Lung (tissue), 16 donors: ENCODE results near the gene MIP. TPM values are rescaled to one million over a fixed set of nuclear protein-coding genes. Genes with fewer than 3 reads are reported as not detected.
"Not testable (repeated sequence)": the region's sequence is repeated elsewhere in the genome, so short reads cannot be mapped to it uniquely, and the experiment has no call there.

Experiments
- ATAC-seq: fragments of 200-7000 bp; cut with Tn5 transposase; one replicate; pipeline ENCODE4 v1.9.1; 2020; ENCODE audit warnings: moderate number of reproducible peaks; ENCODE audit not compliant: insufficient read depth, low FRiP score
- DNase-seq, 3 donors: peaks; one replicate each; pipeline ENCODE4 v3.0.0-alpha.2; 2013 to 2017
- H3K27ac ChIP-seq, 2 donors: one replicate each; pipeline ENCODE4 v1.5.1; 2013; ENCODE audit warnings: mild to moderate bottlenecking in 2 of 2, moderate library complexity in 2 of 2, control low read depth in 1 of 2, inconsistent platforms in 1 of 2, low read depth in 1 of 2, low read length in 1 of 2
- H3K27me3 ChIP-seq, 3 donors: one replicate each; pipeline ENCODE4 v1.5.1; 2013; ENCODE audit warnings: low read length in 2 of 3; ENCODE audit not compliant: control insufficient read depth in 3 of 3, insufficient read depth in 3 of 3
- H3K36me3 ChIP-seq, 4 donors: one replicate each; pipeline ENCODE4 v1.5.1; 2013; ENCODE audit warnings: low read length in 4 of 4, mild to moderate bottlenecking in 1 of 4, moderate library complexity in 1 of 4; ENCODE audit not compliant: control insufficient read depth in 4 of 4, insufficient read depth in 4 of 4
- H3K4me1 ChIP-seq, 5 donors: one replicate each; pipeline ENCODE4 v1.5.1; 2013; ENCODE audit warnings: low read length in 5 of 5, mild to moderate bottlenecking in 2 of 5, moderate library complexity in 1 of 5; ENCODE audit not compliant: control insufficient read depth in 5 of 5, insufficient read depth in 5 of 5
- H3K4me3 ChIP-seq: one replicate; pipeline ENCODE4 v1.5.1; 2013; ENCODE audit warnings: mild to moderate bottlenecking, control low read depth, moderate library complexity
- H3K9ac ChIP-seq, 2 donors: one replicate each; pipeline ENCODE4 v1.5.1; 2013; ENCODE audit warnings: low read length in 2 of 2, control low read depth in 1 of 2; ENCODE audit not compliant: insufficient read depth in 1 of 2
- H3K9me3 ChIP-seq, 4 donors: one replicate each; pipeline ENCODE4 v1.5.1; 2013; ENCODE audit warnings: low read length in 3 of 4, mild to moderate bottlenecking in 1 of 4, moderate library complexity in 1 of 4; ENCODE audit not compliant: control insufficient read depth in 4 of 4, insufficient read depth in 3 of 4
- WGBS, 2 donors: extraction: QIAGEN DNeasy Blood & Tissue Kit; methylation state at CpG; one replicate each; pipeline ENCODE4 v1.1.7; 2013; 5-methylcytosine and 5-hydroxymethylcytosine counted together
- long read RNA-seq, 5 donors: transcript quantifications; one replicate each; lab custom pipeline, GENCODE V29; 2026
- polyA plus RNA-seq, 2 donors: library from polyadenylated mRNA; stranded (reverse); fragments of 200-250 nt; gene quantifications; one replicate each; pipeline ENCODE4 v1.2.1, GENCODE V29; 2013
- total RNA-seq, 2 donors: library from RNA; depleted of rRNA in 1 of 2; stranded (reverse); fragments of >200 nt in 1 of 2; gene quantifications; one replicate each; pipeline ENCODE4 v1.2.1, GENCODE V29; 2014 to 2021
- TF ChIP-seq, protein P1 (sequence below): IDR thresholded peaks from 2 replicates; pipeline ENCODE4 v1.5.1; 2012; ENCODE audit warnings: mild to moderate bottlenecking; ENCODE audit errors: control extremely low read depth, extremely low read depth
- donor health status: control.
- donor health status: control.
- donor health status: Bipolar disorder and iron deficiency.
- donor health status: healthy.
- donor health status: DM: yes; HTN: yes; CAD: no.

The MIP gene
- total RNA-seq (not detected), polyA plus RNA-seq (under 1 TPM; 0.06 to 0.08 TPM)
- long read RNA-seq, donor 1, result 0 reads
- long read RNA-seq, donor 2, result 0 reads
- long read RNA-seq, donor 3, result 0 reads
- long read RNA-seq, donor 4, result 0 reads
- long read RNA-seq, donor 5, result 0 reads

DNA sequence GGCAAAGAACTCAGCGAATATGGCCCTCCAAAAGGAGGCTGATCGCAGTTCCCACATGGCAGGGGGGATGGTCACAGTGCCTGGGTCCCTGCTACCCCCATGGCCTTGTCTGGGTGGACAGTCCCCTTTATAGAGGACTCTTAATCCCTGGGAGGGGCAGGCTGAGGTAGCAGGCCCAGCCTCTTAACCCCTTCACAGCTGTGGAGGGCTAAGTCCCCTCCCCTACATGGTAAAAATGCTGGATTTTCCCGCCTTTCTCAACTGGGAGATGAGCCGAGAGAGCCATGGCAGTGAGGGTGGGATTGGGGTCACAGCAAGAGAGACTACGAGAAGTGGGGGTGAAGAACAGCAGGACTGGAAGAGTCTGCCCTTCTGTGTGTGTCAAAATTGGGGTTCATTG, at the start of gene MIP:
TSS of gene MIP (minus strand) at position 101 of the 400 bp plus-strand sequence. CDS start at position 57, 44 bp downstream.
- no peaks in the 10 kb centered on the region for H3K9me3 ChIP-seq
- TF ChIP-seq, protein P1, sequence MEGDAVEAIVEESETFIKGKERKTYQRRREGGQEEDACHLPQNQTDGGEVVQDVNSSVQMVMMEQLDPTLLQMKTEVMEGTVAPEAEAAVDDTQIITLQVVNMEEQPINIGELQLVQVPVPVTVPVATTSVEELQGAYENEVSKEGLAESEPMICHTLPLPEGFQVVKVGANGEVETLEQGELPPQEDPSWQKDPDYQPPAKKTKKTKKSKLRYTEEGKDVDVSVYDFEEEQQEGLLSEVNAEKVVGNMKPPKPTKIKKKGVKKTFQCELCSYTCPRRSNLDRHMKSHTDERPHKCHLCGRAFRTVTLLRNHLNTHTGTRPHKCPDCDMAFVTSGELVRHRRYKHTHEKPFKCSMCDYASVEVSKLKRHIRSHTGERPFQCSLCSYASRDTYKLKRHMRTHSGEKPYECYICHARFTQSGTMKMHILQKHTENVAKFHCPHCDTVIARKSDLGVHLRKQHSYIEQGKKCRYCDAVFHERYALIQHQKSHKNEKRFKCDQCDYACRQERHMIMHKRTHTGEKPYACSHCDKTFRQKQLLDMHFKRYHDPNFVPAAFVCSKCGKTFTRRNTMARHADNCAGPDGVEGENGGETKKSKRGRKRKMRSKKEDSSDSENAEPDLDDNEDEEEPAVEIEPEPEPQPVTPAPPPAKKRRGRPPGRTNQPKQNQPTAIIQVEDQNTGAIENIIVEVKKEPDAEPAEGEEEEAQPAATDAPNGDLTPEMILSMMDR, result no peak
- no peak for DNase-seq
- no peak for ATAC-seq
- H3K4me1 ChIP-seq, result peaks cover 0 to 4% (median 0%) of the 10 kb centered on the region in 5 donors
- H3K9ac ChIP-seq, result no peak within 1 kb of the TSS
- no peak within 1 kb of the TSS for H3K27ac ChIP-seq
- H3K4me3 ChIP-seq, result no peak within 1 kb of the TSS
- no peaks in the 10 kb centered on the region for H3K36me3 ChIP-seq
- WGBS, 2 donors, result 91 to 92% methylated on average over 5 of the region's 5 CpGs
- no peaks in the 10 kb centered on the region for H3K27me3 ChIP-seq

DNA sequence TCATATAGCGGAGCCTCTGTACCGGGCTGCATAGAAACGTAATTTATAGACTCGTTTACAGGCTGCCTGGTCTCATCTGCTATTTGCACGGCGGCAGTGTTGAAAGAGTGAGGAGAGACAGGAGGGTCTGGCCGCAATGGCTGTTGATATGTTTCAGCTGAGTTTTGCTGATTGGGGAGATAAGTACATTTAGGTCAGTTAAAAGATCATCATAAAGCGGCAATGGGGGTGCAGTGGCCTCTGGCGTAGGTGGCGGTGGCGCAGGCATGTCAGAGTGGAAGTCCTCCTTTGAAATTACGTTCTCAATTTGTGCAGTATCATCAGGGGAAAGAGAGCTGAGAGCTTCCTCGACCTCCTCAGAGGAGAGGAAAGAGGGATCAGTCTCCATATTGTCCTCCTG, 45.4 kb upstream of the MIP start:
- not testable (repeated sequence) for H3K4me3 ChIP-seq, H3K27ac ChIP-seq, H3K27me3 ChIP-seq, DNase-seq, H3K4me1 ChIP-seq, ATAC-seq, H3K36me3 ChIP-seq, H3K9me3 ChIP-seq, H3K9ac ChIP-seq
- WGBS, 2 donors, result 86 to 88% methylated on average over 13 of the region's 13 CpGs

DNA sequence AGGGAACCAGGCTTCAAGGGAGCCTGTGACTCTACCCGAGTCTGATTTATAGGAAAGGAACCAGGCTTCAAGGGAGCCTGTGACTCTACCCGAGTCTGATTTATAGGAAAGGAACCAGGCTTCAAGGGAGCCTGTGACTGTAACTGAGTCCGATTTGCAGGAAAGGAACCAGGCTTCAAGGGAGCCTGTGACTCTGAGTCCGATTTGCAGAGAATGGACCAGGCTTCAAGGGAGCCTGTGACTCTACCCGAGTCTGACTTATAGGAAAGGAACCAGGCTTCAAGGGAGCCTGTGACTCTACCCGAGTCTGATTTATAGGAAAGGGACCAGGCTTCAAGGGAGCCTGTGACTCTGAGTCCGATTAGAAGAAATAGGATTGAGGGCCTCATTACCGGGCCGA, 45.0 kb upstream of the MIP start:
- H3K4me3 ChIP-seq, H3K9me3 ChIP-seq, DNase-seq, ATAC-seq, H3K9ac ChIP-seq, H3K36me3 ChIP-seq, H3K27ac ChIP-seq, H3K27me3 ChIP-seq, H3K4me1 ChIP-seq: not testable (repeated sequence)
- 82 to 88% methylated on average over 9 of the region's 9 CpGs for whole genome bisulfite sequencing, 2 donors

DNA sequence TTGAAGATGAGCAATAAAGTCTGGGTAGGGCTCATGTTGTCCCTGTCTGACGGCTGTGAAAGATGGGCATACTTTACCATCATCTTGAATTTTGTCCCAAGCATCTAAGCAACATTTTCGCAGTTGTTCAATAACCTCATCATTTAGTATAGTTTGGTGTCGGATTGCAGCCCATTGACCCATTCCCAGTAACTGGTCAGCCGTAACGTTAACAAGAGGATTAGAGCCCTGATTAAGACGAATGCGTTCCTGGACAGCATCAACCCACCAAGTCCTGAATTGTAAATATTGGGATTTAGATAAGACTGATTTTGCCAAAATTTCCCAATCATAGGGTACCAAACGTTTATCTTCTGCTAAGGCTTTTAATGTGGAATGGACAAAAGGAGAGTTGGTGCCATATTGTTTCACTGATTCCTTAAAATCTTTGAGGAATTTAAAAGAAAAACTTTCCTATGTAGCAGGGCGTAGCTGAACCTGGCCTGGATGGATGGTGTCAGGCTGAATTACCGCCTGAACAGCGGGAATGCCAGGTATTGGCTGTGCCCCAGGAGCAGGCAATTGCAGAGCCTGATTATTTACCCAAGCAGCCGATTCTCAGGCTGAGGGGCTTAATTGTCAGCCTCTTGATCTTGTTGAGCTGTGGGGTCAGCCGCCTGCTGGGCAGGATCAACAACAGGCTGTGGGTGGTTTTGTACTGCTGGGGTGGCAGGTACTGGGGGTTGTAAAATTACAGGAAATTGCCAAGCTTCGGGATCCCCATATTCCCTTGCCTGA, 43.9 kb upstream of the MIP start:
- H3K4me1 ChIP-seq, H3K9me3 ChIP-seq, ATAC-seq, H3K27ac ChIP-seq, H3K4me3 ChIP-seq, DNase-seq, H3K36me3 ChIP-seq, H3K9ac ChIP-seq, H3K27me3 ChIP-seq: not testable (repeated sequence)
- WGBS, 2 donors, result 76 to 77% methylated on average over 14 of the region's 14 CpGs

DNA sequence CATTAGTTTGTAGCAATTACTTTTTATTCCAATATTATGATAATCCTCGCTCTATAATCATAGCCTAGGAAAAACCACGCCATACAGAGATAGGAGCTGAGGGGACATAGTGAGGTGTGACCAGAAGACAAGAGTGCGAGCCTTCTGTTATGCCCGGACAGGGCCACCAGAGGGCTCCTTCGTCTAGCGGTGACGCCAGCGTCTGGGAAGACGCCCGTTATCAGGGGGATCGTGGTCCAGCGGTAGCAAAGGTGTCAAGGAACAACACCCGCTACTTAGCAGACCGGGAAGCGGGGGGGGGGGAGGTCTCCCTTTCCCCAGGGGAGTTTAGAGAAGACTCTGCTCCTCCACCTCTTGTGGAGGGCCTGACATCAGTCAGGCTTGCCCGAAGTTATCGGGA, 42.2 kb upstream of the MIP start:
- not testable (repeated sequence) for H3K36me3 ChIP-seq, H3K9ac ChIP-seq, H3K9me3 ChIP-seq, H3K27me3 ChIP-seq, H3K27ac ChIP-seq, ATAC-seq, H3K4me1 ChIP-seq, H3K4me3 ChIP-seq
- TF ChIP-seq, protein P1, result peak; percentile 4
- 2 to 16% methylated on average over 11 to 17 of the region's 17 CpGs for WGBS, 2 donors
- peak in 2 of 3 donors; percentile 42 to 55 for DNase-seq

DNA sequence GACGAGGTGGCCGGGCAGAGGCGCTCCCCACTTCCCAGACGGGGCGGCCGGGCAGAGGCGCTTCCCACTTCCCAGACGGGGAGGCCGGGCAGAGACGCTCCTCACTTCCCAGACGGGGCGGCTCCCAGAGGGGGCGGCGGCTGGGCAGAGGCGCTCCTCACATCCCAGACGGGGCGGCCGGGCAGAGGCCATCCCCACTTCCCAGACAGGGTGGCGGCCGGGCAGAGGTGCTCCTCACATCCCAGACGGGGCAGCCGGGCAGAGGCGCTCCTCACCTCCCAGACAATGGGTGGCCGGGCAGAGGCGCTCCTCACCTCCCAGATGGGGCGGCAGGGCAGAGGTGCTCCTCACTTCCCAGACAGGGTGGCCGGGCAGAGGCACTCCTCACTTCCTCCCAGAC, 40.0 kb upstream of the MIP start:
- 96 to 97% methylated on average over 20 to 27 of the region's 27 CpGs for WGBS, 2 donors
- not testable (repeated sequence) for DNase-seq, H3K9ac ChIP-seq, H3K27ac ChIP-seq, H3K9me3 ChIP-seq, H3K4me3 ChIP-seq, ATAC-seq, H3K36me3 ChIP-seq, H3K4me1 ChIP-seq
- H3K27me3 ChIP-seq, result peaks cover 0 to 16% (median 9%) of the 10 kb centered on the region in 3 donors

DNA sequence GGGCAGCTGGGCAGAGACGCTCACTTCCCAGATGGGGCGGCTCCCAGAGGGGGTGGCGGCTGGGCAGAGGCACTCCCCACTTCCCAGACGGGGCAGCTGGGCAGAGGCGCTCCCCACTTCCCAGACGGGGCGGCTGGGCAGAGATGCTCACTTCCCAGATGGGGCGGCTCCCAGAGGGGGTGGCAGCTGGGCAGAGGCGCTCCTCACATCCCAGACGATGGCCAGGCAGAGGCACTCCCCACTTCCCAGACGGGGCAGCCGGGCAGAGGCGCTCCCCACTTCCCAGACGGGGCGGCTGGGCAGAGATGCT, 39.6 kb upstream of the MIP start:
- H3K27me3 ChIP-seq, result peaks cover 0 to 17% (median 13%) of the 10 kb centered on the region in 3 donors
- WGBS, 2 donors, result 95 to 97% methylated on average over 15 of the region's 15 CpGs
- H3K9ac ChIP-seq, H3K36me3 ChIP-seq, H3K4me3 ChIP-seq, H3K4me1 ChIP-seq, H3K9me3 ChIP-seq, H3K27ac ChIP-seq, DNase-seq, ATAC-seq: not testable (repeated sequence)
